A673 (cell line): ENCODE data around the gene ZDHHC11B. TPM values are rescaled to one million over a fixed set of nuclear protein-coding genes. Genes with fewer than 3 reads are reported as not detected.

Experiments used
- BruUV-seq: library from RNA; stranded (reverse); fragments of 400-500 nt; replicated peaks from 2 replicates; lab custom pipeline; 2021; lab: Mats Ljungman, UMichigan
- CTCF ChIA-PET: fragments of 300-600 bp; sonication (Branson Sonifier 250); formaldehyde crosslinking; loops from one replicate; lab custom pipeline; 2022; ENCODE audit warnings: antibody characterized with exemption; lab: Charles Lee
- POLR2A ChIA-PET: fragments of 300-600 bp; sonication (Branson Sonifier 250); formaldehyde crosslinking; loops from one replicate; lab custom pipeline; 2022; ENCODE audit warnings: antibody characterized with exemption; ENCODE audit not compliant: low non-redundant PET; lab: Charles Lee
- DNase-seq: peaks from one replicate; pipeline ENCODE4 v3.0.0-alpha.2; 2015; ENCODE audit warnings: low spot score
- H3K27ac ChIP-seq: fragments of 200-600 bp; sonication (generic); 2 replicates; pipeline ENCODE4 v1.5.1; 2016; ENCODE audit warnings: mixed run types, low read depth, mild to moderate bottlenecking, mixed read lengths, antibody characterized with exemption, low read length; ENCODE audit not compliant: poor library complexity, severe bottlenecking
- H3K27me3 ChIP-seq: fragments of 200-600 bp; sonication (generic); replicated peaks from 2 replicates; pipeline ENCODE4 v1.6.1; 2017; ENCODE audit warnings: mixed run types, low read depth, mild to moderate bottlenecking, mixed read lengths, antibody characterized with exemption, low read length; ENCODE audit not compliant: insufficient read depth, poor library complexity
- H3K36me3 ChIP-seq: fragments of 200-600 bp; sonication (generic); 2 replicates; pipeline ENCODE4 v1.6.1; 2016; ENCODE audit warnings: mixed run types, mild to moderate bottlenecking, mixed read lengths, antibody characterized with exemption, low read length; ENCODE audit not compliant: insufficient read depth, poor library complexity, severe bottlenecking
- H3K4me1 ChIP-seq: fragments of 200-600 bp; sonication (generic); 2 replicates; pipeline ENCODE4 v1.6.1; 2017; ENCODE audit warnings: mixed run types, mild to moderate bottlenecking, mixed read lengths, antibody characterized with exemption, low read length; ENCODE audit not compliant: insufficient read depth, poor library complexity, severe bottlenecking
- H3K4me3 ChIP-seq: fragments of 200-600 bp; sonication (generic); 2 replicates; pipeline ENCODE4 v1.5.1; 2016; ENCODE audit warnings: low read depth, mixed run types, mild to moderate bottlenecking, mixed read lengths, low read length; ENCODE audit not compliant: poor library complexity, severe bottlenecking
- H3K9me3 ChIP-seq: fragments of 200-600 bp; sonication (generic); 2 replicates; pipeline ENCODE4 v1.6.1; 2016; ENCODE audit warnings: mixed run types, low read depth, mild to moderate bottlenecking, mixed read lengths, antibody characterized with exemption, low read length; ENCODE audit not compliant: poor library complexity, severe bottlenecking
- CTCF ChIP-seq: fragments of 300-800, 200-600 bp; sonication (generic); conservative IDR thresholded peaks from 2 replicates; pipeline ENCODE4 v1.5.1; 2017; ENCODE audit warnings: low read depth, mild to moderate bottlenecking, antibody characterized with exemption, low read length, moderate library complexity, mixed read lengths
- EZH2 ChIP-seq: fragments of 200-600 bp; sonication (generic); IDR thresholded peaks from 2 replicates; pipeline ENCODE4 v1.6.1; 2017; ENCODE audit warnings: borderline replicate concordance, low read depth, mild to moderate bottlenecking, mixed read lengths, antibody characterized with exemption, low read length; ENCODE audit not compliant: poor library complexity, severe bottlenecking
- intact Hi-C: fragments of 100-400 bp; cut with micrococcal nuclease; formaldehyde crosslinking; loops from one replicate; pipeline ENCODE4 v1.10.0; 2022; ENCODE audit not compliant: unreplicated experiment
- total RNA-seq: library from RNA; stranded (reverse); gene quantifications from 2 replicates; pipeline ENCODE4 v1.2.3, GENCODE V29; 2021

The ZDHHC11B gene
- total RNA-seq, 1 experiment from 2014 or later: 1.3 TPM

DNA sequence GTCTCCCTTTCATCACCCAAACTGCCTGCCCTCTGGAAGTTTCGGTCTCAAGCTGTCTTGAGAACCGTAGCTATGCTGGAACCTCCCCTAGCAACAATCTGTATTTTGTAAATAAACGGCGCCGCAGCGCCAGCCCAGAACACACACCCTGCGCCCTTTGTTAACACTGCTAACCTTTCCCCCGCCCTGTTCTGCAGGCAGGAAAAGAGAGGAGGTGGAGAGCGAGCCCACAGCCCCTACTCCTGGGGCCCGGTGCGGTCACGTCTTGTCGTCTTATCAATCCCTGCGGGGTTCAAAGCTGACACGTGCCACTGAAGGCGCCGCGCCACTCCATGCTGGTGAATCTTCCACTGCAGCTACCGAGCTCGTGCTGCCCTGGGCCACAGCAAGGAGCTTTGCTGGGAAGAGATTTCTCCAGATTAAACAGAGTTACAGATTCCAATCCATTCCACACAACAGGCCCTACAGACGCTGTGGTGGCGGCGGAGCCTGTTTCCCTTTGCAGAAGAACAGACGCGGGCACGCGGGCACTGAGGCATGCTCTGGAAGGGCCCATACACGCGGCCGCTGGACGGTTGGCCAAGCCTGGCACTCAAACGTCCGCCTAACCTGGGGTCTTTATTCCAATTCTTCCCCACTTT is 25.3 kb downstream of the ZDHHC11B start:
- H3K4me3 ChIP-seq: no peak overlapping the region
- intact Hi-C loops: no loop called here
- no peaks in the 10 kb centered on the region for H3K4me1 ChIP-seq
- CTCF ChIA-PET: no interaction called here
- POLR2A ChIA-PET: interaction anchor here (0.6 kb wide), 1 partner anchor 66 kb away, joined by 3 read pairs; the partner anchor contains the start of gene TPPP
- BruUV-seq: no TSS peak
- H3K36me3 ChIP-seq: no peaks in the 10 kb centered on the region
- H3K27ac ChIP-seq: no peak overlapping the region
- no peaks in the 10 kb centered on the region for H3K27me3 ChIP-seq
- TF ChIP-seq EZH2 (no peak), CTCF (no peak)
- no peaks in the 10 kb centered on the region for H3K9me3 ChIP-seq
- DNase-seq: no peak

- BruUV-seq: no TSS peak
- CTCF ChIA-PET: no interaction called here
Measured at GRCh38 chr5:758698-759053, 25.9 kb downstream of the ZDHHC11B start.

GRCh38 chr5:757931-758697 is 26.4 kb downstream of the ZDHHC11B start:
- ChIA-PET CTCF (no interaction called here), POLR2A (no interaction called here)
- H3K27me3 ChIP-seq: no peaks in the 10 kb centered on the region
- H3K9me3 ChIP-seq: no peaks in the 10 kb centered on the region
- no peak overlapping the region for H3K4me3 ChIP-seq
- intact Hi-C loops: no loop called here
- H3K4me1 ChIP-seq: no peaks in the 10 kb centered on the region
- no TSS peak for BruUV-seq
- no peak overlapping the region for H3K27ac ChIP-seq
- DNase-seq: no peak
- no peaks in the 10 kb centered on the region for H3K36me3 ChIP-seq
- TF ChIP-seq EZH2: no peak
- TF ChIP-seq CTCF: no peak

More at GRCh38 chr5:758698-759053, 25.9 kb downstream of the ZDHHC11B start:
- Histone ChIP-seq H3K36me3 (no peaks in the 10 kb centered on the region), H3K4me1 (no peaks in the 10 kb centered on the region), H3K27ac (no peak overlapping the region), H3K27me3 (no peaks in the 10 kb centered on the region), H3K9me3 (no peaks in the 10 kb centered on the region), H3K4me3 (no peak overlapping the region)
- DNase-seq: no peak
- intact Hi-C loops: no loop called here
- POLR2A ChIA-PET: no interaction called here
- TF ChIP-seq CTCF (no peak), EZH2 (no peak)
